AG10803 (cell line): ENCODE measurements around the gene NOMO2.
"Not testable (repeated sequence)": the region's sequence is repeated elsewhere in the genome, so short reads cannot be mapped to it uniquely, and the experiment has no call there.

Source experiments
- DNase-seq: peaks from one replicate; pipeline ENCODE4 v3.0.0; 2010; ENCODE audit warnings: low read depth
- H3K4me3 ChIP-seq: 2 replicates; pipeline ENCODE4 v1.5.1; 2011; ENCODE audit warnings: mild to moderate bottlenecking, low read length, control low read depth

Gene NOMO2

DNA sequence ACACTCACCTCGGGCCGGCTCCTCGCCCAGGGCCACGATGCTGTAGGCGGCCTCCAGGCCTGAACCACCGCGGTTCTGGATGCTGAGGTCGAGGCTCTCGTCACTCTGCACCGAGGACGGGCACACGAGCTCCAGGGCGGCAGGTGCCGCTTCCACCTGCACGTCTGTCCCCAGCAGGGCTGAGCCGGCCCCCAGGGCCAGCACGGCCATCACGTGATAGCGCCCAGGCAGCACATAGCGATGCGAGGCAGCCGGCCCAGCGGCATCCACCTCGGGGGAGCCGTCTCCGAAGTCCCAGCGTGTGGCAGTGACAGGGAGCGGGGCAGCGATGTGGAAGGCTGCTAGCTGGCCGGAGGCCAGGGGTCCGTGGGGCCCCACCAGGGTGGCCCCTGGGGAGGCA, 167.5 kb downstream of the NOMO2 start:
- not testable (repeated sequence) for DNase-seq, H3K4me3 ChIP-seq

DNA sequence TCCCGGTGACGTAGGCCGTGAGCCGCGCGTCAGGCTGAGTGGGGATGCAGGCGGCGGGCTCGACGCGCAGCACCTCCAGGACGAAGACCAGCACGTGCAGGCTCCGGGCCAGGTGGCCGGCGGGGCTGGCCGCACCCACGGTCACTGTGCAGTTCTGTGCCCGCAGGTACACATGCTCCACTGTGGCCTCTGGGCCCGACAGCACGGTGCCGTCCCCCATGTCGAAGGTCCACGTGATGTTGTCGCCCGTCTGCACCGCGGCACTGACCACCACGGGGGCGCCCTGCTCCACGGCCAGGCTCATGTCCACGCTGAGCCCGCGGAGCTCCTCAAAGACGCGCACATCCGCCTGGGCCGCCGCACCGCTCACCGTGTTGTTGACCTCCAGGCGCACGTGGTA, 174.1 kb downstream of the NOMO2 start:
- not testable (repeated sequence) for DNase-seq, H3K4me3 ChIP-seq

DNA sequence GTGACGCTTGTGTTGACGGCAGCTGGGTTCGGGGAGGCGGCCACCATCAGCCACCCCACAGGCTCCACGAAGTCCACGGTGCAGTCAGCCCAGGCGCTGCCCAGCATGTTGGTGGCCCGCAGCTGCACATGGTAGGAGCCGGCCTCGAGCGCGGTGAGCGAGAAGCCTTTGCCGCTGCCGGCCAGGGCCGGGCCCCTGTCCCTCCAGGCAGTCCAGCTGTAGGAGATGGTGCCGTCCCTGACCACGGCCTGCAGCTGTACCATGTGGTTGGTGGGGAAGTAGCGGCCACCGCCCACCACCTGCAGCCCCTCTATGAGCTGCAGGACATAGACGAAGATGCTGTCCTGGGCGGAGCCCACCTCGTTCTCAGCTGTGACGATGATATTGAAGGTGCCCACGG, 175.4 kb downstream of the NOMO2 start:
- not testable (repeated sequence) for H3K4me3 ChIP-seq, DNase-seq

DNA sequence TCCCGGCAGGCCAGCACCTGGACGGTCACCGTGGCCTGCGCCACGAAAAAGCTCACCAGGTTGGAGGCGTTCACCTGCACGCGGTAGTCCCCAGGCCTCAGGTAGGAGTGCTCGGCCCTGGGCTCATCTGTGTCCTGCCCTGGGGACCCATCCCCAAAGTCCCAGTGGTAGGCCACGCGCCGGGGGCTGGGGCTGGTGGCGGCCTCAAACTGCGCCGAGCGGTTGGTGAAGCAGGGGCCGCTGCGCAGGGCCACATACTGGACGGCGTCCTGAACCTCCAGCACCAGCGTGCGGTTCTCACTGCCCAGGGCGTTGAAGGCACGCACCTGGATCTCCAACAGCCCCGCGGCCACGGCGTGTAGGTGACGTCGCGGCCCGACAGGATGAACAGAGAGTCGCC, 176.6 kb downstream of the NOMO2 start:
- not testable (repeated sequence) for DNase-seq, H3K4me3 ChIP-seq

DNA sequence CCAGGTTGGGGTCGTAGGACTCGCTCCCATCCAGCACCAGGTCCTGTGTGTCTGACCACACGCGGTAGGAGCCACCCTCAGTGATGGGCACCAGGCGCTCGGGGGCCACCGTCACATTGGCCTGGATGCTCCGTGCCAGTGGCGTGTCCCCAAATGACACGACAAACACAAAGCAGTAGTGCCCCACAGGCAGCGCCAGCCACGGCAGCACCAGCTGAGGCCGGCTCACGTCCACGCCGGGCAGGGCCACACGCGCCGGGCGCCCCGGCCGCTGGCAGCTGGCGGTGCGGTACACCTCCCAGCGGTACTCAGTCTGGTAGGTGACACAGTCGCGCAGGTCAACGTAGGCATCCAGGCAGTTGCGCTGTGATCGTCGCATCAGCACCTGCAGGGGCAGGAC, 177.0 kb downstream of the NOMO2 start:
- DNase-seq, H3K4me3 ChIP-seq: not testable (repeated sequence)

DNA sequence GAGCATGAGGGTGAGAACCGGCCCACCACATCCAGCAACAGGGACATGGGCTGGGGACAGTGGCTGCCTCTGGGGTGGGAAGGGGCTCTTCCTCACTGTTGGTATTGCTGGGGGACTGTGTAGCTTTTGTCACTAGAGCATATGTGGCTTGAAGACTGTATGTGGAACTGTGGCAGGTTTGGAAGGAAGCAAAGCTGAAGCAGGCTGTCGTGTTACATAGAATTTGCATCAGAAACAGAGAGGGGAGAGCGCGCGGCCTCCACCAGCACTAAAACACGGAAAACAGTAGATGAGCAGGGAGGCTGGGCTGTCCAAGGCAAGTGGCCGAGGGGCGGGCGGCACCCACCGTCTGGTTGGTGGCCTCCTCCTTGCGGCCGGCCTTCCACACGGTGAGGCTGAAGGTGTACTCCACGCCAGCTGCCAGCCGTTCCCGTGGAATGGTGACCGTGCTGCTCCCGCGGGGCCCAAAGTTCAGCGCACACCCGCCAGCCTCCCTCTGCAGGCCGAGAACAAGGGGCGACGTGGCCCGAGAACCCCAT, 177.7 kb downstream of the NOMO2 start:
- not testable (repeated sequence) for H3K4me3 ChIP-seq, DNase-seq

DNA sequence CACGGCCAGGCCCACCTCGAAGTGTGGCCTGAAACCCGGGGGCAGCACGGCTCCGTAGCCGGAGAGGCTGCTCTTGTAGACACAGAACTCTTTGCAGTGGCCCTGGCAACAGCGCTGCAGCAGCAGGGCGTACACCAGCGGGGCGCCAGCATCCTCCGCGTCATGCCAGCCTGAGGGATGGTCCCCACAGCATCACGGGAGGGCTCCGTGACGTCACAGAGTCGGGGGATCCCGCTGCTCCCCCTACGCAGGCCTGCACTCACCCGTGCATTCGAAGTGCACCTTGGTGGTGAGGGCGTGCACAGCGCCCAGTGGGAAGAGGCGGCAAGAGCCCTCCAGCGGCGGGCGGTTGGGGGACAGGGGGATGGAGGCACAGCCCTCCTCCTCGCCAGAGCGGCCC, 179.2 kb downstream of the NOMO2 start:
- DNase-seq, H3K4me3 ChIP-seq: not testable (repeated sequence)
